Measurements from ENCODE around the gene UGT1A5. TPM values are rescaled to one million over a fixed set of nuclear protein-coding genes. Genes with fewer than 3 reads are reported as not detected.

The UGT1A5 gene
- total and polyA plus RNA-seq, 4 experiments from 2014 or later = not detected

DNA sequence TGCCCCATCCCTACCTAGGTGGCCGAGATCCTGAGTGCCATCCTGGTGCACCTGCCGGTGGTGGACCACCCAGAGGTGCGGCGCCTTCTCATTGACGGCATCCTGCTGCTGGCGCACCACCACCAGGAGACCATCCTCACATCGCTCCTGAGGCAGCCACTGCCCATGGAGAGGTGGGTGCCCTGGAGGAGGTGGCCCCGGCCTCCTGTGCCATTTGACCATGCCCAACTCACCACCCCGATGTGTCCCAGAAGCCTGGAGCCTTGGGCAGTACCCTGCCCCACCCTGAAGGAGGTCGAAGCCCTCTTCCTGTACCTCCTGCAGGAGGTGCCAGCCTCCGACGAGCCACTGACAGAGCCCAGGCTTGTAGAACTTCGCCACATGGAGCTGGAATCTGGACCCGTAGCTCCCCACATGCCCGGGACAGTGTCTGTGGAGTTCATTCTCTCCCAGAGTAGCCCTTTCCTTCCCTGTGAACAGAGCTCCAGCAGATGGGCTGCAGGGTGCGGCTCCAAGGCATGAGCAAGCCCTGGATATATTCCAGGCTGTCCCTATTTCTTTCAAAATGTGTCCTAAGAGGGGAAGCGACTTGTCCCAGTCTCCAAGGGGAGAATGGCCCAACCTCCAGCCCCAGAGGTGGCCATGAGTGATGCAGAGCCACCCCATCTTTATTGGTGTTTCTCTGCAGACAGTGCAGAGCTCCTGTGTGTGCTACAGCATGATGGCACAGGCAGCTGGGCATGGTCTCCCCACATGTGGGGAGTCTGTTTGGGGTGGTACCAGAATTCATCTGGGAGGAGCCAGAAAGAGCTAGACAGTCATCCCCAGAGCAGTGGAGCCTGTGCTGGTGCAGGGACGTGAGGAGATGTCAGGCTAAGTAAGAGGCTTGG lies 107.4 kb downstream of the UGT1A5 start:
- ChIA-PET CTCF (ENCODE audit: partially characterized antibody) (no interaction called here), POLR2A (ENCODE audit: partially characterized antibody) (no interaction called here)
- Histone ChIP-seq H3K36me3 (ENCODE audit: insufficient read depth, low read length) (no peaks in the 10 kb centered on the region), H3K4me3 (ENCODE audit: low read length in 2 of 2) (no peak overlapping the region), H3K27ac (ENCODE audit: low read depth, low read length) (no peak overlapping the region), H3K27me3 (ENCODE audit: insufficient read depth, low read length) (no peaks in the 10 kb centered on the region), H3K9me3 (ENCODE audit: control insufficient read depth in 1 of 2, low read length in 2 of 2) (no peaks in the 10 kb centered on the region), H3K4me1 (ENCODE audit: insufficient read depth, low read length) (no peaks in the 10 kb centered on the region)
- Mint-ChIP-seq H3K27me3 (peaks cover 1 to 9% of the 10 kb centered on the region in 2 donors), H3K4me1 (no peaks in the 10 kb centered on the region), H3K36me3 (no peaks in the 10 kb centered on the region), H3K9me3 (no peaks in the 10 kb centered on the region), H3K27ac (no peak overlapping the region), H3K4me3 (no peak overlapping the region)
- intact Hi-C loops (cut with micrococcal nuclease) = no loop called here
- no peak for DNase-seq

DNA sequence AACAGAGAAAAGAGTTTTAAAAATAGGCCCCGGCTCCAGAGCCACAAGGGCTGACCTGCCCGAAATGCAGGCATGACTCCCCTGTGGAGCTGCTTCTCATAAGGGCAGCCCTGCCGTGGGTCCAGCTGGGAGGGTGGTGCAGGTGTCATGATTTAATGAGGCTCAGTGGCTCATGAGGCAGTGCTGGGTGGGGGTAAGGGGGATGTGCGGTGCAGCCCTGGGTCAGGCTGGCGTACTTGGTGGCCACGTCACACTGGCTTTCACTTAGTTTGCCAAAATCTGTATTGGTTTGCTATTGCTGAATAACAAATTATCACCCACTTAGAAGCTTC lies 108.0 kb downstream of the UGT1A5 start:
- Histone ChIP-seq H3K27me3 (ENCODE audit: insufficient read depth, low read length) (no peaks in the 10 kb centered on the region), H3K36me3 (ENCODE audit: insufficient read depth, low read length) (no peaks in the 10 kb centered on the region), H3K4me1 (ENCODE audit: insufficient read depth, low read length) (no peaks in the 10 kb centered on the region), H3K27ac (ENCODE audit: low read depth, low read length) (no peak overlapping the region), H3K4me3 (ENCODE audit: low read length in 2 of 2) (no peak overlapping the region), H3K9me3 (ENCODE audit: control insufficient read depth in 1 of 2, low read length in 2 of 2) (no peaks in the 10 kb centered on the region)
- peaks cover 1 to 9% of the 10 kb centered on the region in 2 donors for H3K27me3 Mint-ChIP-seq
- no peaks in the 10 kb centered on the region for H3K9me3 Mint-ChIP-seq
- no peak overlapping the region for H3K4me3 Mint-ChIP-seq
- no peaks in the 10 kb centered on the region for H3K4me1 Mint-ChIP-seq
- no peak for DNase-seq
- no peak overlapping the region for H3K27ac Mint-ChIP-seq
- intact Hi-C loops (cut with micrococcal nuclease) = no loop called here
- ChIA-PET POLR2A (ENCODE audit: partially characterized antibody) (no interaction called here), CTCF (ENCODE audit: partially characterized antibody) (no interaction called here)
- H3K36me3 Mint-ChIP-seq = no peaks in the 10 kb centered on the region

DNA sequence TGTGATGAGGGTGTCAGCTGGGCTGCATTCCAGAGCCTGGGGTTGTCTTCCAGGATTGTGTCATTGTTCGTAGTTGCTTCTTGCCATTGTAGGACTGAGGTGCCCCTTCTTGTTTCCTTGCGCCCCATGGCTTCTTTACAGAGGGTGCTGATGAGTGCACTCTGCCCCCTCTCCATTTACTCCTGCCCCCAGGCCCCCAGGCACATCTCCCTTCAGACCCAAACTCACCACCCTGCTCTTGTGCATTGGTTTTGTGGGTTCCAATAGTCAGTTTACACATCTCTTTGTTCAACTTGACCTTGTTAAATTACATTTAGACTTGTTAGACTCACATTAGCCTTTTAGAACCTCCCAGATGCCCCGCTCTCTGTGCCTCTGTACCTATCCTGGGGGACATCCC lies 108.5 kb downstream of the UGT1A5 start:
- intact Hi-C loops (cut with micrococcal nuclease) = no loop called here
- ChIA-PET POLR2A (ENCODE audit: partially characterized antibody) (no interaction called here), CTCF (ENCODE audit: partially characterized antibody) (no interaction called here)

DNA sequence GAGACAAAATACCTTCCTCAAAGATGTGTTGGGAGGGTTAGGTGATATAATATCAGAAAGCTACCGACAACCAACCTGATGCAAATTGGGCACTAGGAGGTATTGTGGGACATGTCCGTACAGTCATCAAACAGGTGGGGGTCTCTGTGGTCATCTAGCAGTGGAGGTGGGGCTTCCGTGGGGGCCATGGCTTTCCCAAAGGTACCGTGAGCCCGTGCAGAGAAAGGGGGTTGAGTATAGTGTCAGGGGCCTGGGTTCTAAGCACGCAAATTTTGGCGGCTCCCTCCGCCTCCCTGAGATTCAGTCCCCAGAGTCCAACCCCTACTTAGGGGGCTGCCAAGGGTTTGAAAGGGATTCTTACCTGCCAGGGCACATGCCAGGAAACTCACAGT lies 109.0 kb downstream of the UGT1A5 start:
- no peaks in the 10 kb centered on the region for H3K27me3 ChIP-seq (ENCODE audit: insufficient read depth, low read length)
- no peaks in the 10 kb centered on the region for H3K9me3 ChIP-seq (ENCODE audit: control insufficient read depth in 1 of 2, low read length in 2 of 2)
- H3K27ac ChIP-seq (ENCODE audit: low read depth, low read length) = no peak overlapping the region
- Mint-ChIP-seq H3K4me1 (no peaks in the 10 kb centered on the region), H3K36me3 (no peaks in the 10 kb centered on the region), H3K27me3 (peaks cover 3 to 9% of the 10 kb centered on the region in 2 donors), H3K4me3 (no peak overlapping the region), H3K27ac (no peak overlapping the region), H3K9me3 (no peaks in the 10 kb centered on the region)
- no peaks in the 10 kb centered on the region for H3K36me3 ChIP-seq (ENCODE audit: insufficient read depth, low read length)
- H3K4me1 ChIP-seq (ENCODE audit: insufficient read depth, low read length) = no peaks in the 10 kb centered on the region
- ChIA-PET POLR2A (ENCODE audit: partially characterized antibody) (no interaction called here), CTCF (ENCODE audit: partially characterized antibody) (no interaction called here)
- DNase-seq = no peak
- H3K4me3 ChIP-seq (ENCODE audit: low read length in 2 of 2) = no peak overlapping the region
- intact Hi-C loops (cut with micrococcal nuclease) = no loop called here

More for the DNA sequence above, 108.5 kb downstream of the UGT1A5 start:
- no peak for DNase-seq
- Histone ChIP-seq H3K9me3 (ENCODE audit: control insufficient read depth in 1 of 2, low read length in 2 of 2) (no peaks in the 10 kb centered on the region), H3K4me1 (ENCODE audit: insufficient read depth, low read length) (no peaks in the 10 kb centered on the region), H3K27ac (ENCODE audit: low read depth, low read length) (no peak overlapping the region), H3K4me3 (ENCODE audit: low read length in 2 of 2) (no peak overlapping the region), H3K27me3 (ENCODE audit: insufficient read depth, low read length) (no peaks in the 10 kb centered on the region), H3K36me3 (ENCODE audit: insufficient read depth, low read length) (no peaks in the 10 kb centered on the region)
- Mint-ChIP-seq H3K9me3 (no peaks in the 10 kb centered on the region), H3K27ac (no peak overlapping the region), H3K36me3 (no peaks in the 10 kb centered on the region), H3K27me3 (peaks cover 3 to 9% of the 10 kb centered on the region in 2 donors), H3K4me1 (no peaks in the 10 kb centered on the region), H3K4me3 (no peak overlapping the region)

DNA sequence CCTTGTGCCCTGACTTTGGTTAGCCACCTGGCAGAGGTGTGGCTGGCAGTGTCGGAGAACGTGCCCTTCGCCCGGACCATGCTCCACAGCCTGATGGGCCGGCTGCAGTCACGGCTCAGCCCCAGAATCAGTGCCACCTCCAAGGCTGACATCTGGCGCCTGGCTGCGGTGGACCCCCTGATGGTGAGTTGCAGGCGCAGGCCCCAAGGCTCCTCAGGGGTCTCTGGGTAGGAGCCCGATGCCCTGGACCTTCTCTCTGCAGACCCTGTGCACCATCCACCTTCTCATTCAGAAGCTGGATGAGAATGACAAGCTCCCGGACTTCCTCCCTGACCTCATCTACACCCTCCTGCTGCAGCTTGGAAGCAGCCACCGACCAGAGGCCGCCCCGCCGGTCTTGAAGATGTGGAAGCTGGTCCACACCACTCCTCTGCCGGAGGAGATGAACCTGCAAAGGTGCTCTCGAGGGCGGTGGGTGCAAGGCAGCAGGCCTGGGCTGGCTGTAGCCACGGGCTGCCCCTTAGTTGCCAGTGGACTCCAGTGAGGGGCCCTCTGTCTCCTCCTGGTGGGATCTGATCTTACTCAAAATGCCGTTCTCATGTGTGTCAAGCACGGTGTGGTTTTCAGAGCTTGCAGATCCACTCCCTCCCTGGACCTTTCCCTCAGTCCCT lies 109.5 kb downstream of the UGT1A5 start:
- H3K4me3 Mint-ChIP-seq = no peak overlapping the region
- H3K27me3 ChIP-seq (ENCODE audit: insufficient read depth, low read length) = no peaks in the 10 kb centered on the region
- H3K9me3 Mint-ChIP-seq = no peaks in the 10 kb centered on the region
- peaks cover 3 to 6% of the 10 kb centered on the region in 2 donors for H3K27me3 Mint-ChIP-seq
- no peak overlapping the region for H3K4me3 ChIP-seq (ENCODE audit: low read length in 2 of 2)
- no peaks in the 10 kb centered on the region for H3K4me1 Mint-ChIP-seq
- no peak for DNase-seq
- ChIA-PET POLR2A (ENCODE audit: partially characterized antibody) (no interaction called here), CTCF (ENCODE audit: partially characterized antibody) (no interaction called here)
- H3K9me3 ChIP-seq (ENCODE audit: control insufficient read depth in 1 of 2, low read length in 2 of 2) = no peaks in the 10 kb centered on the region
- no peak overlapping the region for H3K27ac ChIP-seq (ENCODE audit: low read depth, low read length)
- H3K27ac Mint-ChIP-seq = no peak overlapping the region
- intact Hi-C loops (cut with micrococcal nuclease) = no loop called here
- H3K36me3 Mint-ChIP-seq = no peaks in the 10 kb centered on the region
- H3K4me1 ChIP-seq (ENCODE audit: insufficient read depth, low read length) = no peaks in the 10 kb centered on the region
- H3K36me3 ChIP-seq (ENCODE audit: insufficient read depth, low read length) = no peaks in the 10 kb centered on the region

Other genes starting within 250 kb of the UGT1A5 start
- 10 to 100 TPM; 18.4 to 21.6 TPM for gene USP40, start 146.1 kb upstream of the UGT1A5 start, total RNA-seq
- gene USP40, start 146.1 kb upstream of the UGT1A5 start, polyA plus RNA-seq = 1 to 10 TPM; 4.4 to 5.1 TPM
- gene UGT1A8, start 95.3 kb upstream of the UGT1A5 start, total RNA-seq = not detected
- gene UGT1A8, start 95.3 kb upstream of the UGT1A5 start, polyA plus RNA-seq = not detected
- gene UGT1A10, start 76.5 kb upstream of the UGT1A5 start, total RNA-seq = not detected
- not detected for gene UGT1A10, start 76.5 kb upstream of the UGT1A5 start, polyA plus RNA-seq
- gene UGT1A9, start 41.0 kb upstream of the UGT1A5 start, total RNA-seq = not detected
- gene UGT1A9, start 41.0 kb upstream of the UGT1A5 start, polyA plus RNA-seq = not detected
- not detected for gene UGT1A7, start 31.0 kb upstream of the UGT1A5 start, total RNA-seq
- gene UGT1A7, start 31.0 kb upstream of the UGT1A5 start, polyA plus RNA-seq = not detected
- not detected for gene UGT1A6, start 20.0 kb upstream of the UGT1A5 start, total RNA-seq
- not detected for gene UGT1A6, start 20.0 kb upstream of the UGT1A5 start, polyA plus RNA-seq
- not detected for gene UGT1A4, start 5.8 kb downstream of the UGT1A5 start, total RNA-seq
- gene UGT1A4, start 5.8 kb downstream of the UGT1A5 start, polyA plus RNA-seq = not detected
- not detected for gene UGT1A3, start 16.1 kb downstream of the UGT1A5 start, total RNA-seq
- not detected for gene UGT1A3, start 16.1 kb downstream of the UGT1A5 start, polyA plus RNA-seq
- not detected for gene UGT1A1, start 47.4 kb downstream of the UGT1A5 start, total RNA-seq
- not detected for gene UGT1A1, start 47.4 kb downstream of the UGT1A5 start, polyA plus RNA-seq
- gene MROH2A, start 65.4 kb downstream of the UGT1A5 start, total RNA-seq = not detected
- gene MROH2A, start 65.4 kb downstream of the UGT1A5 start, polyA plus RNA-seq = not detected
- under 1 TPM; 0.19 to 0.44 TPM for gene HJURP, start 141.6 kb downstream of the UGT1A5 start, total RNA-seq
- not detected for gene HJURP, start 141.6 kb downstream of the UGT1A5 start, polyA plus RNA-seq
- not detected for gene TRPM8, start 204.5 kb downstream of the UGT1A5 start, total RNA-seq
- gene TRPM8, start 204.5 kb downstream of the UGT1A5 start, polyA plus RNA-seq = not detected